KMS-11 (cell line): Measurements from ENCODE around the gene IKZF4.
"Not testable (repeated sequence)": the region's sequence is repeated elsewhere in the genome, so short reads cannot be mapped to it uniquely, and the experiment has no call there.

Source experiments
- H2AFZ ChIP-seq: fragments of 200-600 bp; sonication (generic); 2 replicates; pipeline ENCODE4 v1.6.1; 2016; ENCODE audit warnings: antibody characterized with exemption, mixed run types, low read depth
- H3K27ac ChIP-seq: fragments of 200-600 bp; sonication (generic); 2 replicates; pipeline ENCODE4 v1.6.1; 2016; ENCODE audit warnings: mild to moderate bottlenecking, mixed run types
- H3K27me3 ChIP-seq: fragments of 200-600 bp; sonication (generic); 2 replicates; pipeline ENCODE4 v1.6.1; 2017; ENCODE audit warnings: mild to moderate bottlenecking, low read depth, mixed run types, moderate library complexity; ENCODE audit not compliant: insufficient read depth
- H3K36me3 ChIP-seq: fragments of 200-600 bp; sonication (generic); 2 replicates; pipeline ENCODE4 v1.6.1; 2017; ENCODE audit warnings: mild to moderate bottlenecking, mixed run types; ENCODE audit not compliant: insufficient read depth
- H3K4me1 ChIP-seq: fragments of 200-600 bp; sonication (generic); 2 replicates; pipeline ENCODE4 v1.6.1; 2016; ENCODE audit warnings: mild to moderate bottlenecking, low read depth, mixed run types; ENCODE audit not compliant: poor library complexity, severe bottlenecking
- H3K4me2 ChIP-seq: fragments of 200-600 bp; sonication (generic); 2 replicates; pipeline ENCODE4 v1.7.0; 2016; ENCODE audit warnings: mild to moderate bottlenecking, mixed run types
- H3K4me3 ChIP-seq: fragments of 200-600 bp; sonication (generic); IDR thresholded peaks from 2 replicates; pipeline ENCODE4 v1.6.1; 2017; ENCODE audit warnings: low read depth, low read length, mixed read lengths; ENCODE audit not compliant: insufficient read depth
- H3K79me2 ChIP-seq: fragments of 200-600 bp; sonication (generic); 2 replicates; pipeline ENCODE4 v1.6.1; 2016; ENCODE audit warnings: low read depth, mixed run types; ENCODE audit not compliant: insufficient read depth
- H3K9ac ChIP-seq: fragments of 200-600 bp; sonication (generic); 2 replicates; pipeline ENCODE4 v1.6.1; 2016; ENCODE audit warnings: mild to moderate bottlenecking, mixed run types
- H4K20me1 ChIP-seq: fragments of 200-600 bp; sonication (generic); 2 replicates; pipeline ENCODE4 v1.6.1; 2016; ENCODE audit warnings: mild to moderate bottlenecking, mixed run types; ENCODE audit not compliant: insufficient read depth
- CTCF ChIP-seq: fragments of 200-600 bp; sonication (generic); conservative IDR thresholded peaks from 2 replicates; pipeline ENCODE4 v1.6.1; 2017; ENCODE audit warnings: low read depth, mild to moderate bottlenecking, antibody characterized with exemption, low read length, moderate library complexity, mixed read lengths

IKZF4 gene

DNA sequence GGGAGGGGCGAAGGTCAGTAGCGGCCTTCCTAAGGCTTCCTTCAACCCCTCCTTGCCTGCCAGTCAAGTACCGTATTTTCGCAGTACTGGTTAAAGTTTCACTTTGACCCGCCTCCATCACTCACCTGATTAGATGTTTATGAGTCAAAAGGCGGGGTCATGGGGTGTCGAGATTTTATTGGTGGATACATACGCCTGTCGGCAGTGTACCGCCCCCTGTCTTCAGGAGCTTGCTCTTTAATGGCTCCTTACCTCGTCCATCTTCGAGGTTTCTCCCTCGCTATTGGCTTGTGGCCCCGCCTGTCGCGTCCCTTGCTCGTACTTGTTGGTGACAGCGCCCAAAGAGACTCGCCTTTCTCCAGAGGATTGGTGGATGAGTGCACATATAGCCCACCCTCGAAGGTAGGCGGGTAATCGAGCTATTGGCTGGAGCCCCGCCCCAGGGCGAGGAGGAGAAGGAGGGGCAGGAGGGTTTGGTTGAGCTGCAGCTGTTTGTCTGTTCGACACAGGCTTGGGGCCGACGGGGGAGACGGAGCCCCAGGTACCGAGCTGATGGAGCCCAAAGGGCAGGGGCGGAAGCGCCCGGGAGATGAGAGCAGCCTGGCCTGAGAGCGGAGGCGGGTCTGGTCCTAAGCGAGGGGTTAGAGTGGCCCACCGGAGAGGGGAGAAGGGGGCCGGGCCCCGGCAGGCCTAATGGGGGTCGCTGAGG lies 47.1 kb upstream of the IKZF4 start, which contains the start of gene RAB5B:
Gene RAB5B (plus strand): TSS at position 480 of the 709 bp plus-strand sequence. CDS start 12,883 bp downstream, outside the sequence.
- Histone ChIP-seq H2AFZ (peak within 1 kb of the TSS; percentile 75), H3K27ac (peak within 1 kb of the TSS; percentile 35), H3K4me2 (peak within 1 kb of the TSS; percentile 70), H3K36me3 (no peaks in the 10 kb centered on the region), H4K20me1 (no peaks in the 10 kb centered on the region), H3K27me3 (no peaks in the 10 kb centered on the region), H3K9ac (peak within 1 kb of the TSS; percentile 52), H3K4me3 (peak within 1 kb of the TSS; percentile 79), H3K4me1 (peaks cover 20% of the 10 kb centered on the region), H3K79me2 (peaks cover 37% of the 10 kb centered on the region)
- peak; percentile 88 for TF ChIP-seq CTCF

- Histone ChIP-seq H4K20me1 (no peaks in the 10 kb centered on the region), H3K4me1 (peaks cover 20% of the 10 kb centered on the region), H3K4me3 (peak overlapping the region; percentile 79), H3K27ac (peak overlapping the region; percentile 15; the same call in 1 of the 2 replicates), H3K79me2 (peaks cover 39% of the 10 kb centered on the region), H3K36me3 (no peaks in the 10 kb centered on the region), H3K27me3 (no peaks in the 10 kb centered on the region), H3K4me2 (peak overlapping the region; percentile 70), H3K9ac (peak overlapping the region; percentile 52), H2AFZ (peak overlapping the region; percentile 75)
- TF ChIP-seq CTCF: no peak
Observed at GRCh38 chr12:55974308-55974730, 46.5 kb upstream of the IKZF4 start.

GRCh38 chr12:55978393-55978792 lies 42.5 kb upstream of the IKZF4 start:
- Histone ChIP-seq H3K79me2 (peaks cover 39% of the 10 kb centered on the region), H3K9ac (no peak overlapping the region), H3K27me3 (no peaks in the 10 kb centered on the region), H3K36me3 (no peaks in the 10 kb centered on the region), H3K27ac (no peak overlapping the region), H4K20me1 (no peaks in the 10 kb centered on the region), H3K4me3 (no peak overlapping the region), H2AFZ (no peak overlapping the region), H3K4me1 (peaks cover 9% of the 10 kb centered on the region), H3K4me2 (no peak overlapping the region)
- TF ChIP-seq CTCF: no peak

GRCh38 chr12:55979069-55979468 lies 41.8 kb upstream of the IKZF4 start:
- H3K79me2 ChIP-seq: peaks cover 39% of the 10 kb centered on the region
- H4K20me1 ChIP-seq: no peaks in the 10 kb centered on the region
- H3K4me3 ChIP-seq: no peak overlapping the region
- no peaks in the 10 kb centered on the region for H3K36me3 ChIP-seq
- no peak overlapping the region for H2AFZ ChIP-seq
- H3K4me1 ChIP-seq: peaks cover 9% of the 10 kb centered on the region
- no peaks in the 10 kb centered on the region for H3K27me3 ChIP-seq
- TF ChIP-seq CTCF: no peak
- H3K9ac ChIP-seq: no peak overlapping the region
- H3K4me2 ChIP-seq: no peak overlapping the region
- H3K27ac ChIP-seq: no peak overlapping the region

- not testable (repeated sequence) for H3K9ac ChIP-seq, H3K27me3 ChIP-seq, H3K36me3 ChIP-seq, H4K20me1 ChIP-seq, H3K4me1 ChIP-seq, H3K27ac ChIP-seq, H2AFZ ChIP-seq, H3K4me3 ChIP-seq, H3K4me2 ChIP-seq
- peaks cover 11% of the 10 kb centered on the region; the same call in 1 of the 2 replicates for H3K79me2 ChIP-seq
Observed at GRCh38 chr12:55981882-55982281, 39.0 kb upstream of the IKZF4 start.
